Caco-2 (cell line): ENCODE results near the gene LNPEP. TPM values are rescaled to one million over a fixed set of nuclear protein-coding genes. Genes with fewer than 3 reads are reported as not detected.

ENCODE experiments used
- BruUV-seq: library from RNA; stranded (reverse); fragments of 400-500 nt; replicated peaks from 2 replicates; lab custom pipeline; 2021; lab: Mats Ljungman, UMichigan
- CTCF ChIA-PET: fragments of 300-600 bp; sonication (Branson Sonifier 250); formaldehyde crosslinking; loops from one replicate; lab custom pipeline; 2022; ENCODE audit warnings: antibody characterized with exemption; lab: Charles Lee
- POLR2A ChIA-PET: fragments of 300-600 bp; sonication (Branson Sonifier 250); formaldehyde crosslinking; loops from one replicate; lab custom pipeline; 2022; ENCODE audit warnings: antibody characterized with exemption; lab: Charles Lee
- DNase-seq, 2 experiments: peaks; one replicate each; pipeline versions ENCODE4 v3.0.0 to v3.0.0-alpha.2; 2020 to 2022
- H3K27me3 ChIP-seq: replicated peaks from 2 replicates; pipeline ENCODE4 v1.6.0; 2011; ENCODE audit warnings: low read length; ENCODE audit not compliant: control insufficient read depth, insufficient read depth
- H3K36me3 ChIP-seq: 2 replicates; pipeline ENCODE4 v1.5.1; 2011; ENCODE audit warnings: low read length; ENCODE audit not compliant: control insufficient read depth, insufficient read depth
- H3K4me1 ChIP-seq: fragments of 250-450 bp; sonication (Bioruptor Pico); 2 replicates; pipeline ENCODE4 v1.5.1; 2020; ENCODE audit warnings: mild to moderate bottlenecking
- H3K4me3 ChIP-seq: 2 replicates; pipeline ENCODE4 v1.5.1; 2011; ENCODE audit warnings: low read depth, mild to moderate bottlenecking, control low read depth, low read length
- H3K9me3 ChIP-seq: fragments of 250-450 bp; sonication (Bioruptor Pico); 2 replicates; pipeline ENCODE4 v1.5.1; 2020; ENCODE audit warnings: mild to moderate bottlenecking, moderate library complexity
- H3K27ac Mint-ChIP-seq: one replicate; pipeline ENCODE4 v1.8.0; 2022; ENCODE audit warnings: mixed read lengths; ENCODE audit not compliant: unreplicated experiment
- H3K27me3 Mint-ChIP-seq: one replicate; pipeline ENCODE4 v1.8.0; 2022; ENCODE audit warnings: mixed read lengths; ENCODE audit not compliant: insufficient read depth, unreplicated experiment
- H3K36me3 Mint-ChIP-seq: one replicate; pipeline ENCODE4 v1.8.0; 2022; ENCODE audit warnings: mild to moderate bottlenecking, mixed read lengths; ENCODE audit not compliant: insufficient read depth, unreplicated experiment
- H3K4me1 Mint-ChIP-seq: one replicate; pipeline ENCODE4 v1.8.0; 2022; ENCODE audit warnings: low read depth, mixed read lengths; ENCODE audit not compliant: unreplicated experiment
- H3K4me3 Mint-ChIP-seq: one replicate; pipeline ENCODE4 v1.8.0; 2022; ENCODE audit warnings: mild to moderate bottlenecking, moderate library complexity, mixed read lengths; ENCODE audit not compliant: unreplicated experiment
- H3K9me3 Mint-ChIP-seq: one replicate; pipeline ENCODE4 v1.8.0; 2022; ENCODE audit warnings: mixed read lengths; ENCODE audit not compliant: unreplicated experiment
- intact Hi-C: fragments of 100-400 bp; cut with micrococcal nuclease; formaldehyde crosslinking; loops from one replicate; pipeline ENCODE4 v1.10.0; 2022; ENCODE audit not compliant: unreplicated experiment
- total RNA-seq: library from RNA; stranded (reverse); gene quantifications from 2 replicates; pipeline ENCODE4 v1.2.3, GENCODE V29; 2022
- TF ChIP-seq, protein P1 (sequence below), 2 experiments: fragments of 200-600 bp in 1 of 2; IDR thresholded peaks; 1 replicate in 1 of 2; 2 replicates in 1 of 2; pipeline versions ENCODE4 v1.5.1 to v1.8.0; 2011 to 2022; ENCODE audit warnings: antibody characterized with exemption in 1 of 2, control low read depth in 1 of 2, inconsistent platforms in 1 of 2, low read depth in 1 of 2, low read length in 1 of 2, mild to moderate bottlenecking in 1 of 2, moderate library complexity in 1 of 2; ENCODE audit not compliant: insufficient read depth in 1 of 2, severe bottlenecking in 1 of 2, unreplicated experiment in 1 of 2

LNPEP gene
- total RNA-seq, 1 experiment from 2014 or later, result 21.4 TPM

DNA sequence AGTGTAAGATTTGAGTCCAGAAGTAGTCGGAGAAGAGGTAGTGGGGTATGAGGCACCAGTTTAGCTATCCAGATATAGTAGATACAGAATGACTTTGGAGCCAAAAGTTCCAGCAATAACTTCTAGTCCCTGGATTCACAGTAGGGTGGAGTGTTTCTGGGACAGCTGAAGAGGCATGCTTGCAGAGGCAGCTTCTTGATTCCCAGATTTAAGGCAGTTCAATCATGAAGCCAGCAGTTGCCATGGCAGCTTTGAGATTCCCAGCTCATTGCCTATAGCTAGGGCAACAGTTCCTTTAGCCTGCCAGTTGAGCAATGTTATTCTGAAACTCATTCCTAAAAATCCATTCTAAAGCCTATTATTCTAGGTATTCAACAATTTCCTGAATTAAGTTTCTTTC is 127.4 kb downstream of the LNPEP start:
- H3K4me1 Mint-ChIP-seq, result no peaks in the 10 kb centered on the region
- Histone ChIP-seq H3K27me3 (no peaks in the 10 kb centered on the region), H3K4me1 (no peaks in the 10 kb centered on the region), H3K4me3 (no peak overlapping the region), H3K36me3 (no peaks in the 10 kb centered on the region), H3K9me3 (no peaks in the 10 kb centered on the region)
- TF ChIP-seq, protein P1, sequence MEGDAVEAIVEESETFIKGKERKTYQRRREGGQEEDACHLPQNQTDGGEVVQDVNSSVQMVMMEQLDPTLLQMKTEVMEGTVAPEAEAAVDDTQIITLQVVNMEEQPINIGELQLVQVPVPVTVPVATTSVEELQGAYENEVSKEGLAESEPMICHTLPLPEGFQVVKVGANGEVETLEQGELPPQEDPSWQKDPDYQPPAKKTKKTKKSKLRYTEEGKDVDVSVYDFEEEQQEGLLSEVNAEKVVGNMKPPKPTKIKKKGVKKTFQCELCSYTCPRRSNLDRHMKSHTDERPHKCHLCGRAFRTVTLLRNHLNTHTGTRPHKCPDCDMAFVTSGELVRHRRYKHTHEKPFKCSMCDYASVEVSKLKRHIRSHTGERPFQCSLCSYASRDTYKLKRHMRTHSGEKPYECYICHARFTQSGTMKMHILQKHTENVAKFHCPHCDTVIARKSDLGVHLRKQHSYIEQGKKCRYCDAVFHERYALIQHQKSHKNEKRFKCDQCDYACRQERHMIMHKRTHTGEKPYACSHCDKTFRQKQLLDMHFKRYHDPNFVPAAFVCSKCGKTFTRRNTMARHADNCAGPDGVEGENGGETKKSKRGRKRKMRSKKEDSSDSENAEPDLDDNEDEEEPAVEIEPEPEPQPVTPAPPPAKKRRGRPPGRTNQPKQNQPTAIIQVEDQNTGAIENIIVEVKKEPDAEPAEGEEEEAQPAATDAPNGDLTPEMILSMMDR (IDR thresholded peaks at IDR 0.05; ENCODE audit: insufficient read depth in 1 of 2, low read depth in 1 of 2, low read length in 1 of 2, severe bottlenecking in 1 of 2, unreplicated experiment in 1 of 2), result no peak
- POLR2A ChIA-PET, result no interaction called here
- no peak overlapping the region for H3K4me3 Mint-ChIP-seq
- no TSS peak for BruUV-seq
- H3K27ac Mint-ChIP-seq, result no peak overlapping the region
- intact Hi-C loops, result loop anchor here (5.0 kb wide), 1 partner anchor 99 kb away; no protein-coding TSS in a partner anchor
- CTCF ChIA-PET, result interaction anchor here (0.9 kb wide), 1 partner anchor 79 kb away, joined by 3 read pairs; the partner anchor contains the start of gene LIX1
- DNase-seq, result no peak
- no peaks in the 10 kb centered on the region for H3K27me3 Mint-ChIP-seq
- no peaks in the 10 kb centered on the region for H3K36me3 Mint-ChIP-seq
- H3K9me3 Mint-ChIP-seq, result no peaks in the 10 kb centered on the region

- POLR2A ChIA-PET, result no interaction called here
- DNase-seq, result no peak
- H3K4me3 Mint-ChIP-seq, result no peak overlapping the region
- H3K4me1 Mint-ChIP-seq, result no peaks in the 10 kb centered on the region
- no TSS peak for BruUV-seq
- no peaks in the 10 kb centered on the region for H3K27me3 Mint-ChIP-seq
- Histone ChIP-seq H3K4me3 (no peak overlapping the region), H3K4me1 (no peaks in the 10 kb centered on the region), H3K9me3 (no peaks in the 10 kb centered on the region), H3K36me3 (no peaks in the 10 kb centered on the region), H3K27me3 (no peaks in the 10 kb centered on the region)
- CTCF ChIA-PET, result no interaction called here
- TF ChIP-seq, protein P1 (IDR thresholded peaks at IDR 0.05; ENCODE audit: insufficient read depth in 1 of 2, low read depth in 1 of 2, low read length in 1 of 2, severe bottlenecking in 1 of 2, unreplicated experiment in 1 of 2), result no peak
- H3K36me3 Mint-ChIP-seq, result no peaks in the 10 kb centered on the region
- intact Hi-C loops, result no loop called here
- no peak overlapping the region for H3K27ac Mint-ChIP-seq
- no peaks in the 10 kb centered on the region for H3K9me3 Mint-ChIP-seq
Measured at GRCh38 chr5:97065475-97065874, 129.6 kb downstream of the LNPEP start.

DNA sequence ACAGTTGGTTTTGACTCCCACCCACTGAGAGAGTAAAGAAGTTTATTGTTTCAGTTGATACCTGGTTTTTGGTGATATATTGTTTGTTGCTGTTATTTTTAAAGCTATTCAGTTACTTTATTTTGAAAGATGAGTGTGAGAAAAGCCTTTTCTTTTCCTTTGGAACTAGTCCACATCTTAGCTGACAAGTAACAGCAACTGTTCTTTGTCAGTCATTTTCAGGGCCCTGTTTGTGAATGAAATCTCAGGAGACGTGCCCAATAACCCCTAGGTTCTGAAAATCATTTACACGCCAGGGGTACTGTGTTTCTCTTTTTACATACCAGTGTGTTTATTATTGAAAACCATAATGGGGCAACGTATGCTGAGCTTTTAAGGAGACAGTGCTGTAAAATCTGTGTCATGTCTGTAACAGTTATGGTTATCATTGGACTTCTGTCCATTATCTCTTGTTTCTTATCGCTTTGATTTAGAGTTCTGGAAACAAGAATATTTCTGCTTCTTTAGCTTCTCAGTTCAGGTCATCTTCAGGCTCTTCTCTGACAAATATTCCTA is 131.5 kb downstream of the LNPEP start:
- H3K9me3 Mint-ChIP-seq, result no peaks in the 10 kb centered on the region
- H3K27me3 Mint-ChIP-seq, result no peaks in the 10 kb centered on the region
- no peaks in the 10 kb centered on the region for H3K36me3 Mint-ChIP-seq
- no peaks in the 10 kb centered on the region for H3K4me1 Mint-ChIP-seq
- H3K27ac Mint-ChIP-seq, result no peak overlapping the region
- intact Hi-C loops, result no loop called here
- H3K4me3 Mint-ChIP-seq, result no peak overlapping the region
- no peaks in the 10 kb centered on the region for H3K36me3 ChIP-seq
- ChIA-PET POLR2A (no interaction called here), CTCF (no interaction called here)
- no peak for DNase-seq
- H3K4me3 ChIP-seq, result no peak overlapping the region
- H3K9me3 ChIP-seq, result no peaks in the 10 kb centered on the region
- H3K4me1 ChIP-seq, result no peaks in the 10 kb centered on the region
- TF ChIP-seq, protein P1 (IDR thresholded peaks at IDR 0.05; ENCODE audit: insufficient read depth in 1 of 2, low read depth in 1 of 2, low read length in 1 of 2, severe bottlenecking in 1 of 2, unreplicated experiment in 1 of 2), result no peak
- no TSS peak for BruUV-seq
- H3K27me3 ChIP-seq, result no peaks in the 10 kb centered on the region
